Thoracic aorta (tissue), 2 donors: ENCODE results near the gene TIMMDC1. TPM values are rescaled to one million over a fixed set of nuclear protein-coding genes. Genes with fewer than 3 reads are reported as not detected.
"Not testable (repeated sequence)": the region's sequence is repeated elsewhere in the genome, so short reads cannot be mapped to it uniquely, and the experiment has no call there.

Source experiments
- ATAC-seq: fragments of 150-250 bp; one replicate; pipeline ENCODE4 v1.8.0; 2017; ENCODE audit warnings: low read depth; ENCODE audit not compliant: insufficient number of reproducible peaks, low FRiP score
- DNase-seq: peaks from one replicate; pipeline ENCODE4 v3.0.0-alpha.2; 2020; ENCODE audit warnings: low spot score
- H3K27ac ChIP-seq, 2 donors: fragments of 200-600 bp; sonication (generic); 1 replicate in 1 of 2; 2 replicates in 1 of 2; pipeline ENCODE4 v1.5.1; 2016; ENCODE audit warnings: mild to moderate bottlenecking in 2 of 2, moderate library complexity in 2 of 2
- H3K27me3 ChIP-seq: fragments of 200-600 bp; sonication (generic); replicated peaks from 2 replicates; pipeline ENCODE4 v1.6.0; 2016; ENCODE audit warnings: mild to moderate bottlenecking; ENCODE audit not compliant: insufficient read depth
- H3K36me3 ChIP-seq: fragments of 200-600 bp; sonication (generic); one replicate; pipeline ENCODE4 v1.5.1; 2016
- H3K4me1 ChIP-seq, 2 donors: fragments of 200-600 bp; sonication (generic); 1 replicate in 1 of 2; 2 replicates in 1 of 2; pipeline versions ENCODE4 v1.5.1 to v1.6.0; 2016; ENCODE audit warnings: low read depth in 2 of 2, mild to moderate bottlenecking in 1 of 2; ENCODE audit not compliant: control insufficient read depth in 1 of 2
- H3K4me3 ChIP-seq: fragments of 200-600 bp; sonication (generic); 2 replicates; pipeline ENCODE4 v1.5.1; 2016; ENCODE audit warnings: mild to moderate bottlenecking
- H3K9me3 ChIP-seq: fragments of 200-600 bp; sonication (generic); 2 replicates; pipeline ENCODE4 v1.5.1; 2016
- total RNA-seq, 2 donors: library from RNA; depleted of rRNA; stranded (reverse); fragments of >200 nt; gene quantifications; one replicate each; pipeline versions ENCODE4 v1.1.0 to v1.2.3, GENCODE V29; 2016
- TF ChIP-seq, protein P1 (sequence below): fragments of 200-600 bp; sonication (generic); IDR thresholded peaks from one replicate; pipeline ENCODE4 v1.5.1; 2019; ENCODE audit warnings: antibody characterized with exemption

The TIMMDC1 gene
- total RNA-seq, 2 donors from 2014 or later, result 28.8 to 49.1 TPM

DNA sequence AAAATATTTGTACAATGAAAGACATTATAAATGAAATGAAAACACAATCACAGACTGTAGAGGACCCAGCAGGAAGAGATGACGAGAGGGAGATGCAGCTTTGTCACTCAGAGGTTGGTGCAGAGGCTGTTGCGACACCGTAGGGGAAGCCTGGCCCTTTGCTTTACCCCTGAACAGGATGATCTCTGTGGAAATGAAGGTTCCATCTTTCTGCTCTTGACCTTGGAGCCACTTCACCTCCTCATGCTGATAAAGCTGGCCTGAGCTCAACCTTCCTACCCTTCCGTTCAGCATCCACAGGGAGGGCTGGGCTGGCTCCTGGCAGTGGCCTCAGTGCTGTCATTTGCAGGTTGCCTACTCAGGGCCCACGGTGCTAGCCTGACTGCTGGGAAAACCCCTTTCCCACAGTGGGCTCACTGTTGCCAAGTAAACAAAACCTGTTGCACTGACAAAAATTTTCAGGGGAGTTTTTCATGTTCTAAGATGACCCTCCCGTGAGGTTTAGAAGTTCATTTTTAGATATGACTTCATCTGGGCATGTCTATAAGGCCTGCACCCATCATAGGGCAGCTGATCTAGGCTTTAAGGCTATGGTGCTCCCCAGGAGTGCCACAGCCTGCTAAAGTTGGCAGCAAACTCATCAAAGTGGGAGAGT, 64.1 kb downstream of the TIMMDC1 start:
- Histone ChIP-seq H3K4me3 (no peak overlapping the region), H3K27me3 (no peaks in the 10 kb centered on the region), H3K9me3 (no peaks in the 10 kb centered on the region), H3K4me1 (no peaks in the 10 kb centered on the region), H3K36me3 (no peaks in the 10 kb centered on the region), H3K27ac (no peak overlapping the region)
- TF ChIP-seq, protein P1, sequence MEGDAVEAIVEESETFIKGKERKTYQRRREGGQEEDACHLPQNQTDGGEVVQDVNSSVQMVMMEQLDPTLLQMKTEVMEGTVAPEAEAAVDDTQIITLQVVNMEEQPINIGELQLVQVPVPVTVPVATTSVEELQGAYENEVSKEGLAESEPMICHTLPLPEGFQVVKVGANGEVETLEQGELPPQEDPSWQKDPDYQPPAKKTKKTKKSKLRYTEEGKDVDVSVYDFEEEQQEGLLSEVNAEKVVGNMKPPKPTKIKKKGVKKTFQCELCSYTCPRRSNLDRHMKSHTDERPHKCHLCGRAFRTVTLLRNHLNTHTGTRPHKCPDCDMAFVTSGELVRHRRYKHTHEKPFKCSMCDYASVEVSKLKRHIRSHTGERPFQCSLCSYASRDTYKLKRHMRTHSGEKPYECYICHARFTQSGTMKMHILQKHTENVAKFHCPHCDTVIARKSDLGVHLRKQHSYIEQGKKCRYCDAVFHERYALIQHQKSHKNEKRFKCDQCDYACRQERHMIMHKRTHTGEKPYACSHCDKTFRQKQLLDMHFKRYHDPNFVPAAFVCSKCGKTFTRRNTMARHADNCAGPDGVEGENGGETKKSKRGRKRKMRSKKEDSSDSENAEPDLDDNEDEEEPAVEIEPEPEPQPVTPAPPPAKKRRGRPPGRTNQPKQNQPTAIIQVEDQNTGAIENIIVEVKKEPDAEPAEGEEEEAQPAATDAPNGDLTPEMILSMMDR, result no peak
- DNase-seq, result no peak
- ATAC-seq, result no peak

- not testable (repeated sequence) for H3K4me1 ChIP-seq, ATAC-seq, DNase-seq, H3K4me3 ChIP-seq, H3K27ac ChIP-seq, H3K36me3 ChIP-seq, H3K27me3 ChIP-seq, H3K9me3 ChIP-seq
Measured at GRCh38 chr3:119563334-119563733, 65.0 kb downstream of the TIMMDC1 start.

GRCh38 chr3:119569156-119569555, 70.8 kb downstream of the TIMMDC1 start:
- Histone ChIP-seq H3K27ac (no peak overlapping the region), H3K4me1 (no peaks in the 10 kb centered on the region), H3K4me3 (no peak overlapping the region), H3K9me3 (no peaks in the 10 kb centered on the region), H3K27me3 (no peaks in the 10 kb centered on the region), H3K36me3 (no peaks in the 10 kb centered on the region)
- TF ChIP-seq, protein P1, result no peak
- DNase-seq, result no peak
- ATAC-seq, result no peak

DNA sequence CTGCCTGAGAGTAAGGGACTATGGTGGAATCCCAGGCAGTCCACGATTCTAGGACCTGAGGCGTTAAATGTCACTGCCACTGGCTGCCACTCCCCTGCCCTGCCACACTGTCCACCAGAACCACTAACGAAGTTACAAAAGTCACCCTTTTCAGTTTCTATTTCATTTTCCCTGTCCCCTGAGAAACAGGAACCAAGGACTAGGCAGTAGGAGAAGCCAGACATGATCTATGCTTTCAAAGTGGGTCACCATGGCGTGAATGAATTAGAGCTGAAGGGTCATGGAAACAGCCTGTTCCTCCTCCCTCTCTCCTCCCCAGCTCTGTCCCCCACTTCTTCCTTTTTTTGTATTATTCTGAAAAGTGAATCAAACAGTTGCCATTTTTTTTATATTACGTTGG, 71.9 kb downstream of the TIMMDC1 start:
- H3K27ac ChIP-seq, result peak overlapping the region in 1 of 2 donors; percentile 19

DNA sequence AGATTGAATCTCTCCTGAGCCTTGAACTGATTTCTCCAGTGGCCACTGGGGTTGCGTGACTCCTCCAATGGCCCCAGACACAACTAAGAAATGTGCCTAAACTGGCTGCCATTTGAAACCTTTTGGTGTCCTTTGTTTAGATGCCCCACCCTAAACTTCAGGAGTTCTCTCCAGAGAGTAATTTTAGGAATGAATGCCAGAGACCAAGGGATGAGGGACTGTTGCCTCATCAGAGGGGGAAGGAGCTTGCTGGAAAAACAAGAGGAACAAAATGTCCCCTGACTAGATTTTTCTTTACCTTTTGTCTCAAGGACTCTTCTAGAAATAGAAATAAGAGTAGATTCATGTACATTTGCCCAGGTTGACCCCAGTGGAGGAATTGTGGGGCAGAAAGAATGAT, 72.9 kb downstream of the TIMMDC1 start:
- H3K27ac ChIP-seq, result peak overlapping the region in 1 of 2 donors; percentile 9
- TF ChIP-seq, protein P1, result no peak
- DNase-seq, result no peak

More for the DNA sequence above, 71.9 kb downstream of the TIMMDC1 start:
- H3K4me1 ChIP-seq, result no peaks in the 10 kb centered on the region
- no peaks in the 10 kb centered on the region for H3K9me3 ChIP-seq
- TF ChIP-seq, protein P1, result no peak
- no peaks in the 10 kb centered on the region for H3K36me3 ChIP-seq
- H3K27me3 ChIP-seq, result no peaks in the 10 kb centered on the region
- H3K4me3 ChIP-seq, result no peak overlapping the region
- ATAC-seq (peak; percentile 36), DNase-seq (no peak)

DNA sequence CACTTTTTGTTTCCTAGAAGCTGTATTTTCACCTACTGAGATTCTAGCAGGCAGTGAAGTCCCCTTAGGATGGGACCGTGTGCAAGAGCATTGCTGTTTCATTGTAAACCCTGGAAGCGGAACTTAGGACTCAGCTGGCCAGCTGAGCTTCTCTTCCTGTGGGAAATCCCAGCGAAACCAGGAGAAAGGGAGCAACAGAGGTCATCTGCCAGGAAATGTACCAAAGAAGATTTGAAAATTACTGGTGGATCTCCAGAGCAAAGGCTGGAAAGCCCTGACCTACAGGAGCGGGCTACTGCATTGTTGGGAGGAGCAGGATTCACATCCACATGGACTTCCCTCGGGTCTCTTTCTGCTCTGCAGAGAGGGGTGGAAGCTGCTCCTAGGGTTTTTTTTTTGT, 73.3 kb downstream of the TIMMDC1 start:
- Histone ChIP-seq H3K27me3 (no peaks in the 10 kb centered on the region), H3K4me3 (no peak overlapping the region), H3K9me3 (no peaks in the 10 kb centered on the region), H3K27ac (peak overlapping the region in 1 of 2 donors; percentile 9), H3K36me3 (no peaks in the 10 kb centered on the region), H3K4me1 (no peaks in the 10 kb centered on the region)
- no peak for ATAC-seq
- TF ChIP-seq, protein P1, result no peak
- DNase-seq, result no peak

More for the DNA sequence above, 72.9 kb downstream of the TIMMDC1 start:
- Histone ChIP-seq H3K36me3 (no peaks in the 10 kb centered on the region), H3K9me3 (no peaks in the 10 kb centered on the region), H3K27me3 (no peaks in the 10 kb centered on the region), H3K4me3 (no peak overlapping the region), H3K4me1 (no peaks in the 10 kb centered on the region)
- ATAC-seq, result no peak
